Rectal smooth muscle tissue (tissue), 1 donor: ENCODE data around the gene PFKL.
"Not testable (repeated sequence)": the region's sequence is repeated elsewhere in the genome, so short reads cannot be mapped to it uniquely, and the experiment has no call there.

ENCODE experiments used
- H3K27ac ChIP-seq: one replicate; pipeline ENCODE4 v1.7.0; 2013; ENCODE audit warnings: low read depth, low read length, inconsistent platforms
- H3K27me3 ChIP-seq: one replicate; pipeline ENCODE4 v1.7.0; 2013; ENCODE audit warnings: low read length; ENCODE audit not compliant: control insufficient read depth, insufficient read depth
- H3K36me3 ChIP-seq: one replicate; pipeline ENCODE4 v1.7.0; 2013; ENCODE audit warnings: low read length; ENCODE audit not compliant: control insufficient read depth, insufficient read depth
- H3K4me1 ChIP-seq: one replicate; pipeline ENCODE4 v1.7.0; 2013; ENCODE audit warnings: low read length; ENCODE audit not compliant: control insufficient read depth, insufficient read depth
- H3K4me3 ChIP-seq: one replicate; pipeline ENCODE4 v1.7.0; 2013; ENCODE audit warnings: low read length
- H3K9ac ChIP-seq: one replicate; pipeline ENCODE4 v1.7.0; 2013; ENCODE audit warnings: low read length

PFKL gene

GRCh38 chr21:44263768-44264167, 36.1 kb upstream of the PFKL start:
- Histone ChIP-seq H3K4me3 (no peak overlapping the region), H3K27ac (no peak overlapping the region), H3K36me3 (no peaks in the 10 kb centered on the region), H3K9ac (no peak overlapping the region), H3K27me3 (no peaks in the 10 kb centered on the region), H3K4me1 (no peaks in the 10 kb centered on the region)

GRCh38 chr21:44265734-44266270, 34.1 kb upstream of the PFKL start:
- Histone ChIP-seq H3K27me3 (no peaks in the 10 kb centered on the region), H3K4me3 (no peak overlapping the region), H3K36me3 (no peaks in the 10 kb centered on the region), H3K9ac (no peak overlapping the region), H3K27ac (no peak overlapping the region), H3K4me1 (no peaks in the 10 kb centered on the region)

- Histone ChIP-seq H3K27me3 (no peaks in the 10 kb centered on the region), H3K27ac (no peak overlapping the region), H3K36me3 (no peaks in the 10 kb centered on the region), H3K4me1 (no peaks in the 10 kb centered on the region), H3K9ac (no peak overlapping the region), H3K4me3 (no peak overlapping the region)
Measured at GRCh38 chr21:44267655-44268142, 32.2 kb upstream of the PFKL start.

GRCh38 chr21:44269090-44269489, 30.8 kb upstream of the PFKL start:
- no peak overlapping the region for H3K9ac ChIP-seq
- H3K27ac ChIP-seq, result no peak overlapping the region

GRCh38 chr21:44271558-44272283, 28.1 kb upstream of the PFKL start:
- H3K9ac ChIP-seq, result no peak overlapping the region
- peaks cover 1% of the 10 kb centered on the region for H3K27me3 ChIP-seq
- no peak overlapping the region for H3K27ac ChIP-seq
- no peak overlapping the region for H3K4me3 ChIP-seq
- no peaks in the 10 kb centered on the region for H3K4me1 ChIP-seq
- no peaks in the 10 kb centered on the region for H3K36me3 ChIP-seq

More at GRCh38 chr21:44269090-44269489, 30.8 kb upstream of the PFKL start:
- H3K4me3 ChIP-seq, result no peak overlapping the region
- H3K4me1 ChIP-seq, result no peaks in the 10 kb centered on the region
- H3K36me3 ChIP-seq, result no peaks in the 10 kb centered on the region
- H3K27me3 ChIP-seq, result peaks cover 1% of the 10 kb centered on the region

GRCh38 chr21:44272284-44272858, 27.5 kb upstream of the PFKL start:
- H3K9ac ChIP-seq, result no peak overlapping the region
- no peaks in the 10 kb centered on the region for H3K4me1 ChIP-seq
- H3K36me3 ChIP-seq, result no peaks in the 10 kb centered on the region
- no peak overlapping the region for H3K27ac ChIP-seq
- H3K27me3 ChIP-seq, result peaks cover 1% of the 10 kb centered on the region
- no peak overlapping the region for H3K4me3 ChIP-seq

- H3K4me3 ChIP-seq, result no peak overlapping the region
- no peaks in the 10 kb centered on the region for H3K36me3 ChIP-seq
- no peak overlapping the region for H3K9ac ChIP-seq
Measured at GRCh38 chr21:44273046-44273445, 26.8 kb upstream of the PFKL start.

GRCh38 chr21:44275041-44275440, 24.8 kb upstream of the PFKL start:
- H3K36me3 ChIP-seq, result no peaks in the 10 kb centered on the region
- H3K27me3 ChIP-seq, result peaks cover 1% of the 10 kb centered on the region
- no peaks in the 10 kb centered on the region for H3K4me1 ChIP-seq
- no peak overlapping the region for H3K4me3 ChIP-seq
- H3K27ac ChIP-seq, result no peak overlapping the region
- no peak overlapping the region for H3K9ac ChIP-seq

More at GRCh38 chr21:44273046-44273445, 26.8 kb upstream of the PFKL start:
- Histone ChIP-seq H3K27me3 (peaks cover 1% of the 10 kb centered on the region), H3K4me1 (no peaks in the 10 kb centered on the region), H3K27ac (no peak overlapping the region)

- Histone ChIP-seq H3K27me3 (no peaks in the 10 kb centered on the region), H3K4me3 (no peak overlapping the region), H3K27ac (no peak overlapping the region), H3K36me3 (no peaks in the 10 kb centered on the region), H3K4me1 (no peaks in the 10 kb centered on the region), H3K9ac (no peak overlapping the region)
Measured at GRCh38 chr21:44279354-44280260, 20.2 kb upstream of the PFKL start.

- no peaks in the 10 kb centered on the region for H3K27me3 ChIP-seq
- H3K27ac ChIP-seq, result no peak overlapping the region
- H3K36me3 ChIP-seq, result no peaks in the 10 kb centered on the region
- no peaks in the 10 kb centered on the region for H3K4me1 ChIP-seq
- no peak overlapping the region for H3K4me3 ChIP-seq
- H3K9ac ChIP-seq, result no peak overlapping the region
Measured at GRCh38 chr21:44281801-44282200, 18.1 kb upstream of the PFKL start.

- Histone ChIP-seq H3K9ac (no peak overlapping the region), H3K27ac (no peak overlapping the region), H3K4me3 (no peak overlapping the region), H3K4me1 (no peaks in the 10 kb centered on the region), H3K27me3 (no peaks in the 10 kb centered on the region), H3K36me3 (no peaks in the 10 kb centered on the region)
Measured at GRCh38 chr21:44282370-44282769, 17.5 kb upstream of the PFKL start.

- not testable (repeated sequence) for H3K36me3 ChIP-seq, H3K27ac ChIP-seq, H3K9ac ChIP-seq, H3K4me3 ChIP-seq, H3K27me3 ChIP-seq, H3K4me1 ChIP-seq
Measured at GRCh38 chr21:44283211-44283785, 16.6 kb upstream of the PFKL start.
